Measurements from ENCODE around the gene TBX2.

Gene TBX2

DNA sequence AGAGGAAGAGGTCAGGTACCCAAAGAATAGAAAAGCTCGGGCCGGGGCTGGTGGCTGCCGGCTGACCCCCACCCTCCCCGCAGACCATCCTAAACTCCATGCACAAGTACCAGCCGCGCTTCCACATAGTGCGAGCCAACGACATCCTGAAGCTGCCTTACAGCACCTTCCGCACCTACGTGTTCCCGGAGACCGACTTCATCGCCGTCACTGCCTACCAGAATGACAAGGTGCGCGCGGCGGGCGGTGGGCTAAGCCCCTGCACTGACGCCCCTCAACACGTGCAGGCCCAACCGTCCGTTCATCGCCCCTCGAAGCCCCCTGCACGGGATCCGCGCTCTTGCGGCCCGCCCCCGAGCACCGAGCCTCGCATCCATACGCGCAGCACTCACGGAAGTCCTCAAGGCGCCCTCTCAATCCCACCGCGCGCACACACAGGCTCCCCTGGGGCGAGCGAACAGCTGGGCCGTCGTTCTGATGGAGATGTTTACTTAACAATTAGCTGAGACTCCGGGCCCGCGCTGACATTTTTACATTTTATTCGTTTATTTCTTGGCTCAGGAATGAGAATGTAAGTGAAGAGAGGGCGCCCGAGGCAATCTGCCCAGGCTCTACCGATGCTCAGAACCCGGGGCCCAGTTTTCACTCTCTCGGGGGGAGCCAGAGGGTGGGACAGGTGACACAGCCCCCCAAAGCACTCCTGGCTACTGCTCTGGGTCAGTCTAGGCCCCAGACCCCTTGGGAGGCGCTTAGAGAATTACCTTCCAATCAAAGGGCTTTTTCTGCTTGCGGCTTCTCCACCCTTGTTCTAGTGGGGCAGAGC is 3.5 kb downstream of the TBX2 start:
- DNase-seq: peak; percentile 48 to 77 (median 72)

DNA sequence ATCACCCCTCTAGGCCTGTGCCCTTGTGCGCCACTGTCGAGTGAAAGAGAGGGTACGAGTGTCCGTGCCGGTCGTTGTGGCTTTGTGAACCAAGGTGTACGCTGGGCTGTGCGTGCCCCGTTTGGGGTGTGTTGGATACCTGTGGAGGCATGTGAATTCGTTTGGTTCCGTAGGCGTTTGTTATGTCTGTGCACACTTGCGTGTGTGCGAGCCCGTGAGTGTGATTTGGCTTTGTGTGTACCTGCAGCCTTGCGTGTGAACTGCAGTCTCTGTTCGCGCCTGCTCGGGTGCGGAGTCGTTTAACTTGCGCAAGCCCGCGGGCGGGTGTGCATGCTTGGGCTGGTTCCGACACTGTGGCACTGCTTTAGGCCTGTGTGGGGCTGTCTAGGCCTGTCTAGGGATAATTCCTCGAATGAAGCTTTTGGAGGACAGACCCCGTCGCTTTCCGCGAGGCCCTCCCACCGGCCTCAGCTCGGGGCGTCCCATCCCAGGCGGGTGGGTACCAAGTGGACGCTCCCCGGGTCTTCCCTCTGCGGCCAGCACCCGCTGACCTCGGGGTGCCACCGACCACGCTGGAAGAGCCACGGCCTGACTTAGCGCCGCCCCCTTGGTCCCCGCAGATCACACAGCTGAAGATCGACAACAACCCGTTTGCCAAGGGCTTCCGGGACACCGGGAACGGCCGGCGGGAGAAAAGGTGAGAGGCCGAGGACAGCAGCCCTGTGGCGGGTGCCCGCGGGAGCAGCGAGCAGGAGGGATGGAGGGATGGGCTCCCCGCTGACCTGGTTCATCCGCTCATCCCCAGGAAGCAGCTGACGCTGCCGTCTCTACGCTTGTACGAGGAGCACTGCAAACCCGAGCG is 4.4 kb downstream of the TBX2 start:
- no peak for DNase-seq

DNA sequence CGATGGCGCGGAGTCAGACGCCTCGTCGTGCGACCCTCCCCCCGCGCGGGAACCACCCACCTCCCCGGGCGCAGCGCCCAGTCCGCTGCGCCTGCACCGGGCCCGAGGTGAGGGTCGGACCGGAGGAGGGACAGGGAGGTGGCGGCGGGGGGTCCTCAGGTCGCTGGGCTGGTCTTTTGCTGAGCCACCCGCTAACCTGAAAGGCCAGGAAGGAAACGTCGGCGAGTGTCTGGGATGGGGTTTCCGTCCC is 4.9 kb downstream of the TBX2 start:
- no peak for DNase-seq

DNA sequence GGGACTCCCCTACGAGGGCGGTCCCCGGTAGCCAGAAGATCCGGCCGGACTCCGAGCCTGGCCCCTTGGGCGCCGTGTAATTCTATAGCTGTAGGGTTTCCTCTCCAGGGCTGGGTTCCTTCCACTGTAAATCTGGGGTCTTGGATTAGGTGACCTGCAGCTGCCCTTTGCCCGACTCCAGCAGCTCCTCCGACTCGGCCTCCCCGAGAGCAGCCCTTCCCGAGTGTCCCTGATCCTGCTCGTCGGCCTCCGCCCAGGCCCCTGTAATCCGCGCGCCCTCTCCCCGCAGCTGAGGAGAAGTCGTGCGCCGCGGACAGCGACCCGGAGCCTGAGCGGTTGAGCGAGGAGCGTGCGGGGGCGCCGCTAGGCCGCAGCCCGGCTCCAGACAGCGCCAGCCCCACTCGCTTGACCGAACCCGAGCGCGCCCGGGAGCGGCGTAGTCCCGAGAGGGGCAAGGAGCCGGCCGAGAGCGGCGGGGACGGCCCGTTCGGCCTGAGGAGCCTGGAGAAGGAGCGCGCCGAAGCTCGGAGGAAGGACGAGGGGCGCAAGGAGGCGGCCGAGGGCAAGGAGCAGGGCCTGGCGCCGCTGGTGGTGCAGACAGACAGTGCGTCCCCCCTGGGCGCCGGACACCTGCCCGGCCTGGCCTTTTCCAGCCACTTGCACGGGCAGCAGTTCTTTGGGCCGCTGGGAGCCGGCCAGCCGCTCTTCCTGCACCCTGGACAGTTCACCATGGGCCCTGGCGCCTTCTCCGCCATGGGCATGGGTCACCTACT is 5.5 kb downstream of the TBX2 start:
- DNase-seq: no peak

DNA sequence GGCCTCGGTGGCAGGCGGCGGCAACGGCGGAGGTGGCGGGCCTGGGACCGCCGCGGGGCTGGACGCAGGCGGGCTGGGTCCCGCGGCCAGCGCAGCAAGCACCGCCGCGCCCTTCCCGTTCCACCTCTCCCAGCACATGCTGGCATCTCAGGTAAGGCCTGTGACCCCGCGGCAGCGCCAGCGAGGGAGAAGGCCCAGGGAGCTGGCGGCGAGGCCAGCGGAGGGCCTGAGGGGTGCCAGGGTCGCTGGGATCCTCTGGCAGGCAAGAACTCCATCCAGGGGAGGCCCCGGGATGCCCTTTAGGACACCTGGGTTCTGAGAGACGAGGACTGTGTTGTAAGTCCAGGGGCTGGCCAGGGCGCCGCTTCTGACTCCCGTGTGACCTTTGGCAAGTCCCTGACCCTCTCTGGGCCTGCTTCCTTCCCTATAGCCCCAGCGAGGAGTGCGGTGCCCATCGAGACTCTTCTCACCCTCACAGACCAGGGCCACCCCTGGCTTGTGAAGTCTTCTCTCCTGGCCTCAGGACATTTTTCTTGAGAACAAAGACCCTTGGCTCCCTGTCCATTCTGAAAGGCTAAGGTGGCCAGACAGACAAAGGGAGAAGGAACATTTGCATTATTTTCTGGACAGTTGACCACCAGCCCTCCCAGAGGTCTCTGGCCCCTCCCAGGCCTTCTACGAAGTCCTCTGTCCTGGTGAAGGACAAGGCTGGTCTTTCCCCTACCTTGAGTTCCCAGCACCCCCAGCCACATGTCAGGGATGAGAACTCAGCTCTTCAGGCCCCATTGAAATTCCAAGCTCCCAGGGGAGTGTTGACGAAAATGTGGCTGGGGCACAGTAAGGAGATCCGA is 6.3 kb downstream of the TBX2 start:
- DNase-seq: no peak

DNA sequence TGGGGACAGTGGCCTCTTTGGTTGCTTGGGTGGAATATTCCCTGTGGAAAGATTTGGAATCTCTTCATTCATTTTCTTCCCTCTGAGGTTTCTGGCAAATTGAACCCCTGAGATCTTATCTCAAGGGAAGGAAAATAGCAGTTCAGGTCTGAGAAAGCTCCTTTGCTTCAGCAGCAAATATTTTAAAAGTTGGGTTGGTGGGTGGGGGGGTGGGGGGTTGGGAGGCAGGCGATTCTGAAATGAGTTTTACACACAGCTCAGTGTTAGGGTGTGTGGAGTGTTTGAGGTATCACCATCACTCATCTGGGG is 6.8 kb downstream of the TBX2 start:
- DNase-seq: no peak

DNA sequence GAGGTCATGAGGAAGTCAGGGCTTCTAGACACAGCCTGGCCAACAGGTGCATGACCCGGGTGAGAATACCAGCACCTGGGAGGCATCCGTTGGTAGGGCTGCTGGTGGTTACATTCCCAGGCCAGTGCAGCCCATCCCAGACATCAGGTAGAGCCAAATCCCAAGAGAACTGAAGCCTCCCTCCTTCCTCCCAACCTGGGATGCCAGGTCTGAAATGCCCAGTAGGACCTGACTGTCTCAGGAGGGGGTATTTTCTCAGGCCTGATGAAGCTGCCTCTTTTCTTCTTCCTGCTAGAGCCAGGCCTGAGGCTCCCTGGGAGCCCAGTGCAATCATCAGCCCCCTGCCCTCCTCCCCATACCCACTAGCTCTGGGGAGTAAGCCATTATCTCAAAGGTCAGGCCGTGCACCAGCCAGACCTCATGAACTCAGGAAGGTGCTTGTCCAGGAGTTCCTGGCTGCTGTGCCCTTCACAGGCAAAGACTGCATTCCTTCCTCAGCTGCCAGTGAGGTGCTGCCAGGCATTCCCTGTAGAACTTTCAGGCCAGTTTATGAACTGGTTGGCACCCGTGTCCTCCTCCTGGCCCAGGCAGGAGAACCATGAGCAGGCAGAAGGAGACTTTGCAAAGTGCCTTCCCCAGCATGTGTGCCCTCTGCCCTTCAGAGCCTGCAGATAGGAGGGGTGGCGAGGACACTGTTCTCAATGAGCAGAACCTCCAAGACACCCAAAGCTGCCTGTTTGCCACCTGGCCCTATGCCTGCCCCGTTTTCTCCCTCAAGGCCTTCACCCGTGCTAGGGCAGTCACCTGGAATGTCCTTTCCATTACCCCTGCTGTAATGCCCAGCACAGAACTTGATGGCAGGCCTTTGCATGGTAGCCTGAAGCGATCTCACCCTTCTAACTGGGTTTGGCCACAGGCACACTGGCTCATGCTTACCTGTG is 7.6 kb downstream of the TBX2 start:
- DNase-seq: no peak

DNA sequence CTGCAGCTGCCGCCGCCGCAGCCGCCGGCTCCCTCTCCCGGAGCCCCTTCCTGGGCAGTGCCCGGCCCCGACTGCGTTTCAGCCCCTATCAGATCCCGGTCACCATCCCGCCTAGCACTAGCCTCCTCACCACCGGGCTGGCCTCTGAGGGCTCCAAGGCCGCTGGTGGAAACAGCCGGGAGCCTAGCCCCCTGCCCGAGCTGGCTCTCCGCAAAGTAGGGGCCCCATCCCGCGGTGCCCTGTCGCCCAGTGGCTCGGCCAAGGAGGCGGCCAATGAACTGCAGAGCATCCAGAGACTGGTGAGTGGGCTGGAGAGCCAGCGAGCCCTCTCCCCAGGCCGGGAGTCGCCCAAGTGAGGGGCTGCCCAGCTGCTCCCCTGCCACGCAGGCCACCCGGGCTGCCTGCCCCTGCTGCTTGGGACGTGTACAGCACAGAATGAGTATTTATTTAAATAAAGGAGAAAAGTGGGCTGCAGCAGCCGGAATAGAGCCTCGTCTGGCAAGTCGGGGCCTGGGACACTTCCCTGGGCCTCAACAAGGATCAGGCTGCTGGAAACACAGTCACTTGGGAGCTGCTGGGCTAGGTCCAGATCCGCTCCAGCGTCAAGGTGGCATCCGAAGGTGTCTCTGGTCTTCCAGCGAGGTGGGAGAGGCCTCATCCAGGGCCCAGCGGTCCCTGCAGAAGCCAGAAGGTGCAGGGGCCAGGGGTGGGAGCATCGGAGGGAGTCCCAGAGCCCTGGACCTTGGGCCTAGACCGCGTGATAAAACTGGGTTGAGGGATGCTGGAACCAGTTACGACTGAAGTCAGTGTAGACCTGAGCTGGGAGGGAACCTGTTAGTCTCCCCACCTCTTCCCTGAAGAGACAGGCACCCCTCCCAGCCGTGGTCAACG is 8.8 kb downstream of the TBX2 start:
- DNase-seq: no peak

DNA sequence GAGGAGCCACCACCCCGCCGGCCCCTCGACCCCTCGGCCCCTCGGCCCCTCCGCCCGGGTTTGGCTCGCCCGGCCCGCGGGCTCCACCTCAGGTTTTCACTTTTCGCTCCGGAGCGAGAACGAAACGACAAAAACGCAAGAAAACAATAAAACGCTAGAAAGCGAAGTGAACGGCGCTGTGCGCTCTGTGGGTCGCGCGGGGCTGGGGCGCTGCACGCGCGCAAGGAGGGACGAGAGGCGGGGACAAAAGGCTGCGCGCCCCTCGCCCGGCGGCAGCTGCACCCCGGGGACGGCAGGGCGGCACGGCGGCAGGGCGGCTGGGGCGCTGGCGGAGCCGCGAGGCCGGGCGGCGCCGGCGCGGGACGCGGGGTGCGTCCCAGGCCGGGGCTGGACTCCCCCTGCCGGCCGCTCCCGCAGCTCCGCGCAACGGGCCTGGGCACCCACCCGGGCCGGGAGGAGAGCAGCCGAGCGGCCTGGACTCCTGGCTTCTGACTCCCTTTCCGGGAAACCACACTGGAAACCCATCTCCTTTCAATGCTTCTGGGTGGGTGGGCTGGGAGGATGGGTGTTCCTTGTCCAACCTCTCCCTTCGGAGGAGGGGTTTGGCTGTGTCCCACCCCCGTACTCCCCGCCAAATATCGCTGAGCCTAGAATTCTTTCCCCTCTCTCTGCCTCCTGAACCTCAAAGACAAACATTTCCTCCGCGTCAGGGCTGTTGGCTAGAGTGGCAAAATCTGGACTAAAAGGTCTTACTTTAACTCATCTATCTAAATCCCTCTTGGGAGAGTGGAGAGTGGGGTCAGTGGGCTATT is 9.9 kb downstream of the TBX2 start:
- peak in 2 of 3 experiments; percentile 30 to 39 for DNase-seq

DNA sequence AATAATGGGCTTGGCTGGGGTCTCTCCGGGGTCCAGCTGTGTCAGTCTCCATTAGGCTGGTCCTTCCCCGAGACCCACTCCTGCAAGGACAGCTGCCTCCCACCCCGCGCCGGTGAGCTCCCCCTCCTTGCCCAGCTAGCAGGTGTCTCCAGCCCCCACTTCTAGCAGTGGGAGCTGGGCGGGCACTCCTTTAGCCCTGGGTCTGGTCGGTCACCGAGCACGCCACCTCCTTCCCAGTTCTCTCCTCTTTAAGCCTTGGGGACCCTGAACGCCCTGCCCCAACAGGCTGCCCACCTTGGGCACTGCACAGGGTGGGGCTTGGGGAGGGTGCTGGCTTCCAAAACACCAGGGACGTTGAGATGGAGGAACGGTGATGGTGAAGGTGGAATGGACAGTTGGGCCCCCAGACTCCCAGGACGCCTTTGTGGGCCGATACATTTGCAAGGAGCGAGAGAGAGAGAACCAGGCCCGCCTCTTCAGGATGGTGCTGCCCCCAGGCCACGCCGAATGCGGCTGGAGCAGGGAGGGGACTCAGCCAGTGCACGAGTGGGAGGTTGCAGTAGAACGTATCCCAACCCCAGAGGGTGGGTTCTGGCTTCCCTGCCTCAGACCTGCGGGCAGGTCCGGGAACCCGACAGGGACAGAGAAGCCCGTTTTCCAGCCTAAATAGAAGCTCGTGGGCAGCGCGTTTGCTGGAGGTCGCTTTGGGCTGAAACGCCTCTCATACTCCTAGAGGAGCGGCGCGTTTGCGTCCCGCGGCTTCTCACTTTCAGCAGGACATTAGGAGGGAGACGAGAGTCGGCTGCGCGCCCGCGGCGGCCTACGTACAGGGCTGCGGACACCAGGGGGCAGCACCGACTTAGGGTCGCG is 10.7 kb downstream of the TBX2 start:
- DNase-seq: peak in 1 of 3 experiments; percentile 27

DNA sequence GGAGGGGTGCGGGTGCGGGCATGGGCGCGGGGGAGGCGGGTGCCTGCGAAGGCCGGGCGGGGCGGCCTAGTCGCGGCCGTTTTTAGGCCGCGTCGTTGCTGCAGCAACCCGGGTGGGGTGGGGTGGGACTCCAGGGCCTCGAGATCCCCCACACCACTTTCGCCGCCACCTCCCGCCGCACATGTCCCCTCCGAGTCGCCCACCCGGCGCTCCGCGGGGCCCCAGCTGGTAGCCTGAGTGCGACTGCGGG is 11.3 kb downstream of the TBX2 start:
- no peak for DNase-seq

DNA sequence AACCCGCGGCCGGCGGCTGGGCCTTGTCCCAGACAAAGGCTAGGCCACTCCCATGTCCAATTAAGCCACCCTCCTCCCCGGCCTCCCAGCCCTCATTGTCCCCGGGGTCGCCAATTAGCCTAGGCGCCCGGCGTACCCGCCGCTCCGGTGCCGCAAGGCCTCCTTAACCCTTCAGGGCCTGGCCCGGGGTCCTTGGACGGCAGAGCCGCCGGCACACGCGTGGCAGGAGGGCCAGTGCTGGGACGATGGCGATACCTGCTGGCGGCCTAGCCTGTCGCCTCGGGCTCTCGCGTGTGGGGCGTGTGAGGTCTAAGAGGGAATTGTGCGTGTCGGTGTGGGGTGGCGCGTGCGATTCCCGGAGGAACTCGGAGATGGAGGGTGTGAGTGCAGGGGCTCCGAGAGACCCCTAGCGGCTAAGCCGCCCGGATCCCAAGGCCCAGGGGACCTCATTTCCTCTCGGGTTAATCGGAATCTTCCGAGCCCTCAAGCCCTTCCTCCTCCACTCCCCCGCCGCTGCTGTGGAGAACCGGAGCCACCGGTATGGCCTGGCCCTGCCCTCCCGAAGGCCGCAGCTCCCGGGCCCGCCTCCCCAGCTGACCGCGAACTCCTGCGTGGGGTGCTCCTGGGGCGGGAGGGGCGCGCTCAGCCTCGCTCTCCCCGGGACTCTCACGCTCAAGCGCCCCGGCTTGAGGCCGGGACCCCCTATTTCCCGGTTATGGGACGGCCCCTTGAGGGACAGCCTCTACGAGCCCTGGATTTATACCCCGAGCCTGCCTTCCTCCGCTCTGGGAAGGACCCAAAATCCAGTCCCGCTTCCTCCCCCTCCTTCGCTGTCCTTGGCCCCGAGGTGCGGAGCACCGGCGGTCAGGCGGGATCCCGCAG is 11.9 kb downstream of the TBX2 start:
- DNase-seq: peak; percentile 29 to 78 (median 75)

DNA sequence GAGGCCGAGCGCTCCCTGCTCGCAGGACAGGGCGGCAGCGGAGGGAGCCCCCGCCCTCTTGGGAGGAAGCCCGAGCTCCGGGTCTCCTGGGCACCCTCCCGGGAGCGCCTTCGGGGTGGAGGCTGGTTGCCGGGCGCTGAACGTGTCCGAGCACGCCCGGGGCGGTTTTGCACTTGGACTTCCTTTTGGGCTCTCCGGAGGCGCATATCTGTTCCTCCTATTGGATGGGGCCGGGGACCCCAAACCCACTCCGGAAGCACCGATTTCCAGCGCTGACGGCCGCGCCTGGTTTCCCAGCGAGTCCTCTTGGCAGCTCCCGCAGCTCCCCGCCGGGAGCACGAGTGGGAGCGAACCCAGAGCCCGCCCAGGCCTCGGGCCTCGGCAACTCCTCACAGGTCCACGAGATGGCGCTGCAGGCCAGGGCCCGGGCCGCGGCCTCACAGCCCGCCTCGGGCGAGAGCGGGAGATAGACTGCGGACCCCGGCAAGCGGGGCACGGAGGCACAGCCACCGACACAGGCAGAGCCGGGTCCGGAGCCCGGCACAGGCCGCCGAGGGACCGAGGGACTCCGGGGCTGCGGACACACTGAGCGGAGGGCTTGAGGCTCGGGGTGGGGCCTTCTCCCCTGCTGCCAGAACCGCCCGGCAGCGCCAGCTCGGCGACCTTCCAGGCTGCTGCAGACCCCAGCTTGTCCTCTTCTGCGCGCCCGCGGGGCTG is 12.7 kb downstream of the TBX2 start:
- DNase-seq: peak; percentile 79 to 95 (median 94)

DNA sequence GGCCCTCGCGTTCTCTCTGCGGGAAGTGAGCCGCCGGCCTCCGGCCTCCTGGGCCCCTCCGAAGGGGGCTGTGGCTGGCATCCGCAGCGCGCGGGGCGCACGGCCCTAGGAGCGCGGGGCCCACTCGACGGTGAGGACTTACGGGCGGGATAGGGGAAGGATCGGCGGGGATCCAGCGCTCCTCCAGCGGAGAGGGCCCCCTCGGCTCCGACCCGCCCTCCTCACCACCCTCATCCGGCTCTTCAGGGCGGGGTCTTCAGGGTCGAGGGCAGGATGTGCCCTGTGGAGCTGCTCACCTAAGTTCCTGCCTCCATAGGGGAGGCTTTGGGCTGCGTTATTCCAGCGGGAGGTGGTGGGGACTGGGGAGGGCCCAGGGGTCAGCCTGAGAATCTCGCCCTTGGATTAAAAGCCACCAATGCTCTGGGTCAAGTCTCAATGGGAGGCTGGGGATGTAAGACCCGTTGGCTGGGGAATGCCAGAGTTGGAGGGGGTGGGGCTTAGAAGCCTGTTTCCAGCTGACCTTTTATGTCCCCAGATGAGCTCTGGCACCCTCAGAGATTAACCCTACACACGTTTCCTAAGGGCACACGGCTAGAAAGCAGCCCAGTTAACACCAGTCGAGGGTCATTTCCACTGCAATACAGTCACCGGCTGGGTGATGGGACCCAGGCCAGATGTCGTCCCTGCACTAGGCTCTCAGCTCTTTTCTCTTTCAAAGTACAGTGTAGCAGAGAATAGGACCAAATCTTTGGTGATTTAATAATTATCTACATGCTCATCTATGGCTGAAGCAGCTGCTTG is 13.4 kb downstream of the TBX2 start:
- DNase-seq: peak in 2 of 3 experiments; percentile 64 to 68

DNA sequence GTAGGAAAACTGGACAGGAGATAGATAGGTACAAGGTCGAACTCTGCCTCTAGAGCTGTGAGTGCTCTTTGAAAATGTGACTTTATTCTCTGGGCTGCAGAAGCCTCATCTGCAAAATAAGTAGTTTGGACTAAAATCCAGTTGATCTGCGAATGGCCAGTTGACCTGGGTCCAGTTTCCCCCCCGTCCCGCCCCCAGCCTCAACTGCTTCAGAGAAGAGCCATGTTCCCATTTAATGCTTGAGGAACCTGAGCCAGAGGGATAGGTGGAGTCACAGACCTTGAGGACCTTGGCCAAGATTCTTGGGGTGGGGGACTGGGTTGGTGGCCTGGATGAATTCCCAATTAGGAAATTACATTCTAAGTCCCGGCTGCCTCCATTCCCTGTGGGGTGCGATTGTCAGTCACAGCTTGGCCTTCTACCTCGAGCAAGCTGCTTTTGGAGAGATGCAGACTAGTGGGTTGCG is 14.1 kb downstream of the TBX2 start:
- DNase-seq: no peak

Measured in NCI-H1417 (cell line).